T1000 (cell line): ENCODE data around the gene DIMT1.

Experiments used
- DNase-seq: peaks from one replicate; lab custom pipeline; 2025; ENCODE audit warnings: mixed read lengths; lab: John Stamatoyannopoulos, UW

Gene DIMT1

GRCh38 chr5:62403411-62404250 lies at the start of gene DIMT1:
TSS of gene DIMT1 (minus strand) at chr5:62403905. CDS start at chr5:62403772, 133 bp downstream.
- DNase-seq = peak; percentile 92

- DNase-seq = no peak
Measured at GRCh38 chr5:62450259-62450658, 46.6 kb upstream of the DIMT1 start.

- no peak for DNase-seq
Measured at GRCh38 chr5:62448528-62448927, 44.8 kb upstream of the DIMT1 start.

GRCh38 chr5:62432621-62433064 lies 28.9 kb upstream of the DIMT1 start:
- DNase-seq = no peak

GRCh38 chr5:62431735-62432620 lies 28.3 kb upstream of the DIMT1 start:
- no peak for DNase-seq

- DNase-seq = no peak
Measured at GRCh38 chr5:62424763-62425162, 21.1 kb upstream of the DIMT1 start.

- DNase-seq = no peak
Measured at GRCh38 chr5:62421414-62421813, 17.7 kb upstream of the DIMT1 start.

GRCh38 chr5:62419609-62420008 lies 15.9 kb upstream of the DIMT1 start:
- no peak for DNase-seq

GRCh38 chr5:62418462-62419076 lies 14.9 kb upstream of the DIMT1 start:
- DNase-seq = no peak

- no peak for DNase-seq
Measured at GRCh38 chr5:62413711-62414110, 10.0 kb upstream of the DIMT1 start.

- peak; percentile 96 for DNase-seq
Measured at GRCh38 chr5:62412549-62413329, 9.0 kb upstream of the DIMT1 start, which contains the start of gene IPO11. TSS of gene IPO11 (plus strand) at chr5:62412763. CDS start at chr5:62437280, 24,517 bp downstream.

- DNase-seq = no peak
Measured at GRCh38 chr5:62395210-62395950, 8.3 kb downstream of the DIMT1 start.

- DNase-seq = no peak
Measured at GRCh38 chr5:62386824-62387223, 16.9 kb downstream of the DIMT1 start.

GRCh38 chr5:62385816-62386400 lies 17.8 kb downstream of the DIMT1 start:
- no peak for DNase-seq

GRCh38 chr5:62385131-62385530 lies 18.6 kb downstream of the DIMT1 start:
- no peak for DNase-seq

GRCh38 chr5:62376064-62376463 lies 27.6 kb downstream of the DIMT1 start:
- DNase-seq = no peak

- no peak for DNase-seq
Measured at GRCh38 chr5:62375627-62376026, 28.1 kb downstream of the DIMT1 start.

- no peak for DNase-seq
Measured at GRCh38 chr5:62374090-62374489, 29.6 kb downstream of the DIMT1 start.

GRCh38 chr5:62373382-62373781 lies 30.3 kb downstream of the DIMT1 start:
- no peak for DNase-seq

GRCh38 chr5:62372600-62372999 lies 31.1 kb downstream of the DIMT1 start:
- DNase-seq = no peak
